A549 (cell line): ENCODE results near the gene BRINP1. TPM values are rescaled to one million over a fixed set of nuclear protein-coding genes. Genes with fewer than 3 reads are reported as not detected.

Source experiments
- ATAC-seq, 2 experiments: fragments of 200-7000 bp in 1 of 2; fragments of >200 bp in 1 of 2; cut with Nextera tagmentation in 1 of 2; cut with Tn5 transposase in 1 of 2; 3 replicates each; pipeline versions ENCODE4 v1.8.0 to v1.9.1; 2018 to 2020; ENCODE audit warnings: mild to moderate bottlenecking in 1 of 2, moderate library complexity in 1 of 2
- CTCF ChIA-PET: fragments of 300-600 bp; sonication (Branson Sonifier 250); formaldehyde crosslinking; extraction: SDS; loops from one replicate; lab custom pipeline; 2021; ENCODE audit warnings: antibody characterized with exemption, inconsistent platforms; lab: Yijun Ruan, JAX
- POLR2A ChIA-PET: fragments of 350-600 bp; formaldehyde crosslinking; extraction: SDS; loops from one replicate; lab custom pipeline; 2021; ENCODE audit warnings: antibody characterized with exemption, inconsistent platforms; lab: Yijun Ruan, JAX
- DNase-seq, 2 experiments: peaks; one replicate each; pipeline versions ENCODE4 v3.0.0 to v3.0.0-alpha.2; 2011 to 2016; ENCODE audit warnings: low read depth in 1 of 2, low spot score in 1 of 2
- FAIRE-seq: peaks from 2 replicates; lab custom pipeline; 2011; peaks lifted over from hg19 to GRCh38; lab: Jason Lieb, UNC
- H3K27ac ChIP-seq, 2 experiments: fragments of >200 bp; sonication (Bioruptor Twin); formaldehyde crosslinking; 3 replicates each; pipeline ENCODE4 v1.5.1; 2016 to 2017
- H3K4me1 ChIP-seq: fragments of >200 bp; sonication (Bioruptor Twin); formaldehyde crosslinking; 3 replicates; pipeline ENCODE4 v1.6.1; 2016
- H3K4me2 ChIP-seq: fragments of >200 bp; sonication (Bioruptor Twin); formaldehyde crosslinking; 3 replicates; pipeline ENCODE4 v1.6.1; 2016
- H3K4me3 ChIP-seq: fragments of >200 bp; sonication (Bioruptor Twin); formaldehyde crosslinking; 3 replicates; pipeline ENCODE4 v1.5.1; 2016
- H3K9me3 ChIP-seq: fragments of >200 bp; sonication (Bioruptor Twin); formaldehyde crosslinking; 3 replicates; pipeline ENCODE4 v1.6.1; 2016
- CBX8 ChIP-seq: fragments of 200-600 bp; sonication (generic); IDR thresholded peaks from 2 replicates; pipeline ENCODE4 v1.6.1; 2016
- CHD2 ChIP-seq: fragments of 150-350 bp; IDR thresholded peaks from 2 replicates; pipeline ENCODE4 v1.6.1; 2014; ENCODE audit warnings: low read length; ENCODE audit not compliant: partially characterized antibody
- E2F6 ChIP-seq: IDR thresholded peaks from 2 replicates; pipeline ENCODE4 v1.6.1; 2012; ENCODE audit warnings: low read depth, borderline replicate concordance
- EHF ChIP-seq: fragments of 250-450 bp; sonication (Bioruptor Pico); IDR thresholded peaks from 2 replicates; pipeline ENCODE4 v1.5.0; 2020; ENCODE audit warnings: mild to moderate bottlenecking
- ELK1 ChIP-seq: fragments of 150-350 bp; IDR thresholded peaks from 2 replicates; pipeline ENCODE4 v1.6.1; 2014; ENCODE audit warnings: low read depth, mild to moderate bottlenecking, low read length
- EP300 ChIP-seq, 2 experiments: fragments of >200 bp; sonication (Bioruptor Twin); formaldehyde crosslinking; IDR thresholded peaks; 2 replicates in 1 of 2; 3 replicates in 1 of 2; pipeline ENCODE4 v1.6.1; 2016 to 2017
- ESRRA ChIP-seq: fragments of 150-350 bp; IDR thresholded peaks from 2 replicates; pipeline ENCODE4 v1.6.1; 2014; ENCODE audit warnings: mild to moderate bottlenecking, low read length, borderline replicate concordance
- FOSB ChIP-seq: fragments of 250-450 bp; sonication (Bioruptor Pico); IDR thresholded peaks from 2 replicates; pipeline ENCODE4 v1.5.0; 2020; ENCODE audit warnings: mild to moderate bottlenecking, moderate library complexity
- FOXS1 ChIP-seq: fragments of 250-450 bp; sonication (Bioruptor Pico); IDR thresholded peaks from 2 replicates; pipeline ENCODE4 v1.5.0; 2020; ENCODE audit warnings: mild to moderate bottlenecking, moderate library complexity
- HDAC2 ChIP-seq: fragments of 200-600 bp; sonication (generic); IDR thresholded peaks from 2 replicates; pipeline ENCODE4 v1.6.1; 2016
- HEYL ChIP-seq: fragments of 250-450 bp; sonication (Bioruptor Pico); IDR thresholded peaks from 2 replicates; pipeline ENCODE4 v1.8.0; 2021; ENCODE audit warnings: mild to moderate bottlenecking, moderate library complexity
- HOXB13 ChIP-seq: fragments of 250-450 bp; sonication (Bioruptor Pico); IDR thresholded peaks from 2 replicates; pipeline ENCODE4 v1.5.0; 2020; ENCODE audit warnings: low read depth, mild to moderate bottlenecking, moderate library complexity
- KDM1A ChIP-seq: fragments of 200-600 bp; sonication (generic); IDR thresholded peaks from 2 replicates; pipeline ENCODE4 v1.6.1; 2016; ENCODE audit warnings: low read depth, mild to moderate bottlenecking
- NPAS2 ChIP-seq: fragments of 250-450 bp; sonication (Bioruptor Pico); IDR thresholded peaks from 2 replicates; pipeline ENCODE4 v1.8.0; 2022; ENCODE audit warnings: mild to moderate bottlenecking, moderate library complexity, borderline replicate concordance
- NR3C1 ChIP-seq: fragments of >200 bp; sonication (Bioruptor Twin); formaldehyde crosslinking; IDR thresholded peaks from 3 replicates; pipeline ENCODE4 v1.6.1; 2017
- PHF8 ChIP-seq: fragments of 200-600 bp; sonication (generic); IDR thresholded peaks from 2 replicates; pipeline ENCODE4 v1.6.1; 2016; ENCODE audit warnings: low read depth, mild to moderate bottlenecking, antibody characterized with exemption, moderate library complexity, borderline replicate concordance
- POLR2AphosphoS2 ChIP-seq: conservative IDR thresholded peaks from 2 replicates; pipeline ENCODE4 v1.6.1; 2012; ENCODE audit warnings: low read length, improper control_type of control experiment, inconsistent platforms
- RAD21 ChIP-seq, 2 experiments: fragments of >200 bp in 1 of 2; sonication (Bioruptor Twin) in 1 of 2; formaldehyde crosslinking in 1 of 2; IDR thresholded peaks in 1 of 2; conservative IDR thresholded peaks in 1 of 2; 2 replicates in 1 of 2; 3 replicates in 1 of 2; pipeline ENCODE4 v1.6.1; 2012 to 2018; ENCODE audit warnings: inconsistent platforms in 1 of 2
- RARB ChIP-seq: fragments of 250-450 bp; sonication (Bioruptor Pico); IDR thresholded peaks from 2 replicates; pipeline ENCODE4 v1.8.0; 2021; ENCODE audit warnings: mild to moderate bottlenecking, moderate library complexity
- RCOR1 ChIP-seq: fragments of 150-350 bp; IDR thresholded peaks from 2 replicates; pipeline ENCODE4 v1.6.1; 2014; ENCODE audit warnings: antibody characterized with exemption, low read length, low read depth
- REST ChIP-seq: fragments of 200-600 bp; sonication (generic); IDR thresholded peaks from 2 replicates; pipeline ENCODE4 v1.6.1; 2016; ENCODE audit warnings: antibody characterized with exemption, mild to moderate bottlenecking, moderate library complexity
- RNF2 ChIP-seq: fragments of 200-600 bp; sonication (generic); IDR thresholded peaks from 2 replicates; pipeline ENCODE4 v1.6.1; 2016; ENCODE audit warnings: low read depth, mild to moderate bottlenecking, antibody characterized with exemption, moderate library complexity, borderline replicate concordance
- TFCP2L1 ChIP-seq: fragments of 250-450 bp; sonication (Bioruptor Pico); IDR thresholded peaks from 2 replicates; pipeline ENCODE4 v1.5.0; 2021; ENCODE audit warnings: mild to moderate bottlenecking
- ZC3H11A ChIP-seq: fragments of 450-650 bp; IDR thresholded peaks from 2 replicates; pipeline ENCODE4 v1.6.1; 2014; ENCODE audit warnings: antibody characterized with exemption, mild to moderate bottlenecking
- ZFP36 ChIP-seq: fragments of 450-650 bp; IDR thresholded peaks from 2 replicates; pipeline ENCODE4 v1.6.1; 2014; ENCODE audit warnings: borderline replicate concordance; ENCODE audit not compliant: partially characterized antibody
- ZSCAN20 ChIP-seq: fragments of 250-450 bp; sonication (Bioruptor Pico); IDR thresholded peaks from 2 replicates; pipeline ENCODE4 v1.8.0; 2022; ENCODE audit warnings: mild to moderate bottlenecking, moderate library complexity
- WGBS: methylation state at CpG from one replicate; pipeline ENCODE4 v1.1.6; 2017; ENCODE audit errors: missing lambda C conversion rate; 5-methylcytosine and 5-hydroxymethylcytosine counted together
- polyA plus RNA-seq, 4 experiments: library from polyadenylated mRNA; depleted of rRNA in 3 of 4; stranded (reverse); fragments of >200 nt; fragmentation: RNase III in 1 of 4; extraction: RNeasy Plus Mini Kit Qiagen cat#74134 plus additional on column Dnase treatment in 1 of 4; gene quantifications; 2 replicates in 3 of 4; 3 replicates in 1 of 4; pipeline ENCODE4 v1.2.3, GENCODE V29; 2011 to 2017
- TF ChIP-seq, protein P1 (sequence below): fragments of >200 bp; sonication (Bioruptor Twin); formaldehyde crosslinking; IDR thresholded peaks from 2 replicates; pipeline ENCODE4 v1.6.1; 2016

BRINP1 gene
- polyA plus RNA-seq, 2 of the 4 experiments (the other 2 are of a cell fraction), result 0.13 to 0.17 TPM

DNA sequence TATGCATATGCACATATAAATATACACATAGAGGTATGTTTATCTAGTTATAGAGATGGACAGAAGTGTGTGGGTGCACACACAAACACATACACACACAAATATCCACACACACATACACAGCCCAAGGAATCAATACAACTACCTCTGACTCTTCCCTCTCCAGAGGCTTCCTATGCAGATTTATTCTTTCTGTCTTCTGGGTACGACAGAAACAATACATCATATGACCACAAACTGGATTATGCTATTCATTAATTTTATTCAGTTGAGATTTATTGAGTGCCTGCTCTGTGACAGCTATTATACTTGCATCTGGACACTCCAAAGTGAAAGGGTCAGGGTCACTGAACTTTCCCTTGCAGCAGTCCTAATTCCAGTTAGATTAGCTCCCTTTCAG is 155.8 kb downstream of the BRINP1 start:
- POLR2A ChIA-PET, result no interaction called here
- CTCF ChIA-PET, result no interaction called here
- H3K9me3 ChIP-seq, result no peaks in the 10 kb centered on the region
- no peak overlapping the region for H3K27ac ChIP-seq
- no peak overlapping the region for H3K4me3 ChIP-seq
- 0% methylated on average over 1 of the region's 1 CpG for WGBS
- no peak for TF ChIP-seq EHF (CRISPR knock-in tag)
- TF ChIP-seq POLR2AphosphoS2, result no peak
- no peak for TF ChIP-seq ZC3H11A
- no peak for TF ChIP-seq TFCP2L1
- H3K4me2 ChIP-seq, result no peak overlapping the region
- no peaks in the 10 kb centered on the region for H3K4me1 ChIP-seq
- DNase-seq (no peak), ATAC-seq (no peak), FAIRE-seq (no peak)

DNA sequence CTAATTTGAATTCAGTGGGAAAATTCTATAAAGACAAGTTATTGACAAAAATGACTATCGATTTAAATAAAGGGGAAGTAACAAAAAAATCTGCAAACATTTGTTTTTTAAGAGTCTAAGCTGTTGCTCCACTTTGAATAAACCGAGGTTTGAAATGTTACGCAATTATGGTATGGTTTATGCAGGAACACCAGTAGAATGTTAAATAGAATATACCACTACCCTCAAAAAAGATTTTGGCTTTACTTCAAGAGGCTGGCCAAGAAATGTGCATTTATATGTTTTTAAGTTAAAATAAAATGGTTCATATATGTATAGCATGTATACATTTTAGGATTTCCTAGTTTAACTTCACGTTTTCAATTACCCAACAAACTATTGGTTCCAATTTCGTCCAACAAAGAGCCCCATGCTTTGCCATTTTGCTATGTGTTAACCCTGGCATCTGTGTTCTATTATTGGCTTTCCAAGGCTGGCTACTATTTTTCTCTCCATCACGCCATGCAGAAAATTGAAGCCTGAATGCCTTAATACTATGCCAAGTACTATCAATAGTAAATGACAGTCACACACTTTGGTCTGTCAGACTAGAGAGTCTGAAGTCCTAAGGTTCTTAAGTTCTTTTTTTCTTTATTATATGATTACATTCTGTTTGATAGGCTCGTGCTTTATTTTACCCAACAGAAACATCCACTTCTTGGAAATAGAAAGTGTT is 171.2 kb downstream of the BRINP1 start:
- no peak overlapping the region for H3K4me3 ChIP-seq
- no peak for FAIRE-seq
- POLR2A ChIA-PET, result no interaction called here

GRCh38 chr9:119195521-119195920 is 173.7 kb downstream of the BRINP1 start:
- no peak overlapping the region for H3K4me2 ChIP-seq
- 0% methylated on average over 2 of the region's 2 CpGs for WGBS
- no peaks in the 10 kb centered on the region for H3K4me1 ChIP-seq
- H3K4me3 ChIP-seq, result no peak overlapping the region
- ChIA-PET CTCF (no interaction called here), POLR2A (no interaction called here)
- no peak overlapping the region for H3K27ac ChIP-seq
- TF ChIP-seq ZFP36, result no peak
- TF ChIP-seq ZSCAN20 (CRISPR knock-in tag), result no peak
- TF ChIP-seq, protein P1, sequence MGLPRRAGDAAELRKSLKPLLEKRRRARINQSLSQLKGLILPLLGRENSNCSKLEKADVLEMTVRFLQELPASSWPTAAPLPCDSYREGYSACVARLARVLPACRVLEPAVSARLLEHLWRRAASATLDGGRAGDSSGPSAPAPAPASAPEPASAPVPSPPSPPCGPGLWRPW, result no peak
- no peak for TF ChIP-seq TFCP2L1
- no peak for TF ChIP-seq RCOR1
- TF ChIP-seq HEYL (CRISPR knock-in tag), result no peak
- TF ChIP-seq REST, result no peak
- no peak for TF ChIP-seq EP300 (IDR thresholded peaks at IDR 0.05)
- no peak for TF ChIP-seq FOXS1 (CRISPR knock-in tag)
- no peak for TF ChIP-seq CBX8
- TF ChIP-seq HOXB13 (CRISPR knock-in tag), result no peak
- no peak for TF ChIP-seq CHD2
- TF ChIP-seq, all 56 proteins: peak for 0
- no peak for DNase-seq
- no peaks in the 10 kb centered on the region for H3K9me3 ChIP-seq
- no peak for FAIRE-seq
- no peak for ATAC-seq

More for the DNA sequence above, 171.2 kb downstream of the BRINP1 start:
- DNase-seq (no peak), ATAC-seq (no peak)
- Histone ChIP-seq H3K4me2 (no peak overlapping the region), H3K4me1 (no peaks in the 10 kb centered on the region), H3K9me3 (no peaks in the 10 kb centered on the region), H3K27ac (no peak overlapping the region)
- TF ChIP-seq NR3C1 (no peak), E2F6 (no peak), RARB (CRISPR knock-in tag) (no peak), EP300 (IDR thresholded peaks at IDR 0.05) (no peak), ELK1 (no peak), FOSB (CRISPR knock-in tag) (no peak), PHF8 (no peak), ESRRA (no peak), RNF2 (no peak), TFCP2L1 (no peak), FOXS1 (CRISPR knock-in tag) (no peak), KDM1A (no peak), RAD21 (conservative IDR thresholded peaks at IDR 0.05 in 1 of 2, IDR thresholded peaks at IDR 0.05 in 1 of 2) (no peak), NPAS2 (CRISPR knock-in tag) (no peak), HDAC2 (no peak)
- CTCF ChIA-PET, result no interaction called here
- WGBS, result 24% methylated on average over 7 of the region's 7 CpGs
